Karpas-422 (cell line): ENCODE results near the gene MED17. TPM values are rescaled to one million over a fixed set of nuclear protein-coding genes. Genes with fewer than 3 reads are reported as not detected.

Source experiments
- DNase-seq: peaks from one replicate; pipeline ENCODE4 v3.0.0-alpha.2; 2015
- H2AFZ ChIP-seq: fragments of 200-600 bp; sonication (generic); 2 replicates; pipeline ENCODE4 v1.6.1; 2014; ENCODE audit warnings: antibody characterized with exemption, low read length, mixed read lengths
- H3K27ac ChIP-seq: fragments of 200-600 bp; sonication (generic); 2 replicates; pipeline ENCODE4 v1.5.1; 2014; ENCODE audit warnings: mild to moderate bottlenecking, low read length, moderate library complexity
- H3K27me3 ChIP-seq: fragments of 200-600 bp; sonication (generic); 2 replicates; pipeline ENCODE4 v1.6.1; 2014; ENCODE audit warnings: low read length, mixed read lengths
- H3K36me3 ChIP-seq: fragments of 200-600 bp; sonication (generic); 2 replicates; pipeline ENCODE4 v1.6.1; 2014; ENCODE audit warnings: low read length, mixed read lengths; ENCODE audit not compliant: insufficient read depth
- H3K4me1 ChIP-seq: fragments of 200-600 bp; sonication (generic); 2 replicates; pipeline ENCODE4 v1.6.1; 2014; ENCODE audit warnings: mild to moderate bottlenecking, low read length, mixed read lengths
- H3K4me2 ChIP-seq: fragments of 200-600 bp; sonication (generic); 2 replicates; pipeline ENCODE4 v1.6.1; 2014; ENCODE audit warnings: low read length, low read depth, mild to moderate bottlenecking; ENCODE audit not compliant: poor library complexity, severe bottlenecking
- H3K4me3 ChIP-seq: fragments of 200-600 bp; sonication (generic); 2 replicates; pipeline ENCODE4 v1.5.1; 2014; ENCODE audit warnings: mild to moderate bottlenecking, antibody characterized with exemption, low read length, mixed read lengths
- H3K79me2 ChIP-seq: fragments of 200-600 bp; sonication (generic); 2 replicates; pipeline ENCODE4 v1.6.1; 2014; ENCODE audit warnings: mild to moderate bottlenecking, low read length, mixed read lengths
- H3K9ac ChIP-seq: fragments of 200-600 bp; sonication (generic); 2 replicates; pipeline ENCODE4 v1.6.0; 2014; ENCODE audit warnings: low read length
- H3K9me2 ChIP-seq: fragments of 200-600 bp; sonication (generic), shearing (Covaris generic); replicated peaks from 2 replicates; pipeline ENCODE4 v1.6.0; 2014; ENCODE audit warnings: mild to moderate bottlenecking, low read length, moderate library complexity; ENCODE audit not compliant: insufficient read depth
- H3K9me3 ChIP-seq: fragments of 300-700, 200-600 bp; sonication (generic); 2 replicates; pipeline ENCODE4 v1.6.1; 2014; ENCODE audit warnings: low read length, mixed read lengths
- H4K20me1 ChIP-seq: fragments of 200-600 bp; sonication (generic); 2 replicates; pipeline ENCODE4 v1.6.1; 2014; ENCODE audit warnings: mild to moderate bottlenecking, antibody characterized with exemption, low read length, low read depth; ENCODE audit not compliant: insufficient read depth
- total RNA-seq: library from RNA; depleted of rRNA; stranded (reverse); fragments of >200 nt; shearing (Covaris generic); gene quantifications from 2 replicates; pipeline ENCODE4 v1.2.3, GENCODE V29; 2014; ENCODE audit warnings: low replicate concordance; rRNA removed

Gene MED17, protein sequence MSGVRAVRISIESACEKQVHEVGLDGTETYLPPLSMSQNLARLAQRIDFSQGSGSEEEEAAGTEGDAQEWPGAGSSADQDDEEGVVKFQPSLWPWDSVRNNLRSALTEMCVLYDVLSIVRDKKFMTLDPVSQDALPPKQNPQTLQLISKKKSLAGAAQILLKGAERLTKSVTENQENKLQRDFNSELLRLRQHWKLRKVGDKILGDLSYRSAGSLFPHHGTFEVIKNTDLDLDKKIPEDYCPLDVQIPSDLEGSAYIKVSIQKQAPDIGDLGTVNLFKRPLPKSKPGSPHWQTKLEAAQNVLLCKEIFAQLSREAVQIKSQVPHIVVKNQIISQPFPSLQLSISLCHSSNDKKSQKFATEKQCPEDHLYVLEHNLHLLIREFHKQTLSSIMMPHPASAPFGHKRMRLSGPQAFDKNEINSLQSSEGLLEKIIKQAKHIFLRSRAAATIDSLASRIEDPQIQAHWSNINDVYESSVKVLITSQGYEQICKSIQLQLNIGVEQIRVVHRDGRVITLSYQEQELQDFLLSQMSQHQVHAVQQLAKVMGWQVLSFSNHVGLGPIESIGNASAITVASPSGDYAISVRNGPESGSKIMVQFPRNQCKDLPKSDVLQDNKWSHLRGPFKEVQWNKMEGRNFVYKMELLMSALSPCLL
- 62.0 and 77.4 TPM in 2 replicates for total RNA-seq

DNA sequence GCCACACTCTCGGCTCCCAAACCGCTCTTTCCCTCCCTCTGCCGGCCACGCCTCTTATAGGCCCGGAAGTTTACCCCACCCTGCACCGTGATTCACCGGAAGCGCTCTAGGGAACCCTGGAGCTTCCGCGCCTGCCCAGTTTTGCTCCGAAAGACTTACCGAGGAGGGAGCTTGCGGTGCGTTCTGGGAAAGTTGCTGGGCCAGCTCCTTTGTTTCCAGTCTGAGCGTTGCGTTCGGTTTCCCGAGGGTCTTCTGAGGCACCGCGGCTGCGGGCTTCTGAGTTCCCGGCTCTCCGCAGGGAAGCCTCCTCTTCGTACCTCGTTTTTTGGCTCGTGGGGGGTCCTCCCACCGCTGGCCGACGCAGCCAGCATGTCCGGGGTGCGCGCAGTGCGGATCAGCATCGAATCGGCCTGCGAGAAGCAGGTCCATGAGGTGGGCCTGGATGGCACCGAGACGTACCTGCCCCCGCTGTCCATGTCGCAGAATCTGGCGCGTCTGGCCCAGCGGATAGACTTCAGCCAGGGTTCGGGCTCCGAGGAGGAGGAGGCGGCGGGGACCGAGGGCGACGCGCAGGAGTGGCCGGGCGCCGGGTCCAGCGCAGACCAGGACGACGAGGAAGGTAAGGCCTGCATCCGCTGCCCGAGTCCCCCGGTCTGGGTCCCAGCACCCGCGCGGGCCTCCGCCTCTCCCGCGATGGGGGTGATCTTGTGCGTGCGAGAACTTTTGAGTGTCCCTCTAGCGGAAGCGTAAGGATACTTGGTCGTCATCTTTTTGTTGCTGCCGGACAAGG is at the start of gene MED17:
Gene MED17 (plus strand): TSS at position 138 of the 790 bp plus-strand sequence. CDS start 232 bp downstream, at position 370.
- H3K27ac ChIP-seq: peak within 1 kb of the TSS; percentile 70
- peaks cover 37% of the 10 kb centered on the region for H4K20me1 ChIP-seq
- peak within 1 kb of the TSS; percentile 89 for H3K9ac ChIP-seq
- H3K27me3 ChIP-seq: no peaks in the 10 kb centered on the region
- peak within 1 kb of the TSS; percentile 79 for H3K4me3 ChIP-seq
- peaks cover 44% of the 10 kb centered on the region for H3K36me3 ChIP-seq
- H3K9me2 ChIP-seq: no peaks in the 10 kb centered on the region
- no peaks in the 10 kb centered on the region for H3K9me3 ChIP-seq
- DNase-seq: peak; percentile 100
- peaks cover 32% of the 10 kb centered on the region for H3K4me1 ChIP-seq
- peaks cover 79% of the 10 kb centered on the region for H3K79me2 ChIP-seq
- peak within 1 kb of the TSS; percentile 80 for H3K4me2 ChIP-seq
- H2AFZ ChIP-seq: peak within 1 kb of the TSS; percentile 46

DNA sequence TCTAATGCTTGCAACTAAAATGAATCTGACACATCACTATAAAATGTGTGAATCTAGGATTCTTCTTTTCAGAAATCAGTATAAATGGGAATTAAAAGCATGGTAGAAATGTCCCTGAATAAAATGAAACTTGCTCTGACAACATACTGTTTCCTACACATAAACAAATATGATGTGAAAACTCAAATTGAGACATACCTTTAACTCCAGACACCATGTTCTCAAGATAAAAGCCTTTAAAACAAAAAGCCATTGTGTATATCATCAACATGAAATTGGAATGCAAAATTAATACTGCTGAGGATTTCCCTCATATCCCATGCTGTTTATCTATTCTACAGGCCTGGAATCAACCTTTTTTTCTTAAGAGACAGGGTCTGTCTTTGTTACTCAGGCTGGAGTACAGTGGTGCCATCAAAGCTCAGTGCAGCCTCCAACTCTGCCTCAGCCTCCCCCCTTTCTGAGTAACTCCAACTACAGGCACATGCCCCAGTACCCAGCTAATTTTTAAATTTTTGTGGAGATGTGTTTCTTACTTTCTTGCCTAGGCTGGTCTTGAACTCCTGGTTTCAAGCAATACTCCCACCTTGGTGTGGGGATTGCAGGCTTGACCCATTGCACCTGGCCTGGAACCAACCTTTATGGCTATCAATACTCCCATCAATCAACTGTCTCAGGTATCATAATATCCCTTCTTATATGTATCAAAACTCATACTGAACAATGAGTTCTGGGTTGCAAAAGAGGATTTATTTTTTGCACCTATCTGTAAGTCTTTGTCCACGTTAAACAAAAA is 49.5 kb upstream of the MED17 start:
- H3K79me2 ChIP-seq: peaks cover 66% of the 10 kb centered on the region
- H3K36me3 ChIP-seq: peaks cover 100% of the 10 kb centered on the region
- no peaks in the 10 kb centered on the region for H3K9me2 ChIP-seq
- no peaks in the 10 kb centered on the region for H3K27me3 ChIP-seq
- H3K27ac ChIP-seq: peak overlapping the region; percentile 85
- no peaks in the 10 kb centered on the region for H3K9me3 ChIP-seq
- H2AFZ ChIP-seq: no peak overlapping the region
- H3K4me3 ChIP-seq: no peak overlapping the region
- H3K9ac ChIP-seq: no peak overlapping the region
- DNase-seq: peak; percentile 61
- H3K4me1 ChIP-seq: peaks cover 60% of the 10 kb centered on the region
- H3K4me2 ChIP-seq: peak overlapping the region; percentile 92
- peaks cover 87% of the 10 kb centered on the region for H4K20me1 ChIP-seq

DNA sequence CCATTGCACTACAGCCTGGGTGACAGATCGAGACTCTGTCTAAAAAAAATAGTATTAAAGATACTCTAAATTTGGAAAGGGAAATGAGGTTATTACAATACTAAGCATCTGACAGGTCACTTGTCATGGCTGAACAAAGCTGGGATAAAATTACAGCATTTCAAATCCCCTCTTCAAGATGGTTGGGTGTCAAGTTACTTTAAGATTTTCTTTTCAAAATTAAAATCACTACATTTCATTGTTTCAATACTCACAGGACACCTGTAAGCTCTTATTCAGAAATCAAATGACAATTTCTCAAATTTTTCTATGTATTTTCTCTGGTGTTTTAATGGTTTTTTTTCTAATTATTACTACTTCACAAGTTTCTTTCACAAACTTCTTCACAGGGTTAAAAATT is 48.5 kb upstream of the MED17 start:
- Histone ChIP-seq H4K20me1 (peaks cover 90% of the 10 kb centered on the region), H3K27ac (peak overlapping the region; percentile 85), H3K4me1 (peaks cover 64% of the 10 kb centered on the region), H3K36me3 (peaks cover 100% of the 10 kb centered on the region), H3K4me3 (no peak overlapping the region), H3K79me2 (peaks cover 76% of the 10 kb centered on the region), H3K9me3 (no peaks in the 10 kb centered on the region), H3K4me2 (peak overlapping the region; percentile 92), H3K27me3 (no peaks in the 10 kb centered on the region), H2AFZ (no peak overlapping the region), H3K9ac (no peak overlapping the region; the same call in 1 of the 2 replicates), H3K9me2 (no peaks in the 10 kb centered on the region)
- peak; percentile 76 for DNase-seq

DNA sequence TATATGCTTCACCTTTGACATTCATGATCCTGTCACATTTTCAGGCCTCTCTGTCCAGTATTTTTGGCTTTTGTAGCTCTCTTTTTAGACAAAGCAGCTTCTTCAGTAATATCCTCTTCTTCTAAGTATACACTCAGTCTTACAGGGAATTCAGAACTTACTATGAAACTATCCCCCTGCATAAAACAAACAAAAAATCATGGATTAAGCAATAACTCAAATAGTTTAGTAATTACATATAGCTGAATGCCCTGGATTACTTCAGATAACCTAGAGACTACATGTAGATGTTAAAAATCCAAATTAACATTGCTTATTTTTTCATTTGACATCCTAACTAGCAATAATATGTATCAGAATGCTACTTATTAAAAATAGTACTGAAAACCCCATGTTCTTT is 48.0 kb upstream of the MED17 start:
- Histone ChIP-seq H3K9ac (peak overlapping the region; percentile 0; the same call in 1 of the 2 replicates), H3K4me1 (peaks cover 64% of the 10 kb centered on the region), H4K20me1 (peaks cover 88% of the 10 kb centered on the region), H3K27me3 (no peaks in the 10 kb centered on the region), H3K9me2 (no peaks in the 10 kb centered on the region), H3K9me3 (no peaks in the 10 kb centered on the region), H3K36me3 (peaks cover 97% of the 10 kb centered on the region), H2AFZ (no peak overlapping the region), H3K79me2 (peaks cover 81% of the 10 kb centered on the region), H3K27ac (peak overlapping the region; percentile 85), H3K4me2 (peak overlapping the region; percentile 92), H3K4me3 (peak overlapping the region; percentile 79; the same call in 1 of the 2 replicates)
- no peak for DNase-seq

DNA sequence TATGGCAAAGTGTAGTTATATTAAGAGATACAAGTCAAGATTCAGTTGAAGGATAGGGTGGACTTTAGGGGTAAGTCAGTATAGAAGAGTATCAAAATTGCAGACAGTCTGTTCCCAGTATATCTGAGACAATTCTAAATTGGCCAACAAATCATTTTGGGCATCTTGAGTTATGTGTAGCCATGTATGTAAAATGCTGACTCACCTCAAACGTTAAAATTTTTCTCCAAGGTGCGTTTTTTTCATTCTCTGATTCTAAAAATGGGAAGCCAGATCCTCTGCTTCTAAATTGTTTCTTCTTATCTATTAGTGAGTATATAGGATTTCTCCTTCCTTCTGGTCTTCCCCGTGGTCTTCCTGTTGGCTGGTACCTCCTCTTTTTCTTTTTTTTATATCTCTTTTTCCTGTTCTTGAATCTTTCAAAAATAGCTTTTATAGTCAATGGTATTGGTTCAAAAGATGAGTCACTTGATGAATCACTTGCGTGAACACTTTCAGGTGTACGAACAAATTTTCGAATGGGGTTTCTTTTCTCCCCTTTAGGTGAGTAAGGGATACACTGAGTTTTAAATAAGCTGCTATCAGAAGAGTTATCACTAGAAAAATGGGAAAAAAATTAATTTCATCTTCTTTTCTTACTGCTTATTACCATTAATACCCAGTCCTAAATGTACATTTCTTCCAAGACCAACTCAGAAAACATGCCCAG is 46.0 kb upstream of the MED17 start:
- no peaks in the 10 kb centered on the region for H3K27me3 ChIP-seq
- peaks cover 99% of the 10 kb centered on the region for H3K79me2 ChIP-seq
- peaks cover 76% of the 10 kb centered on the region for H4K20me1 ChIP-seq
- peak overlapping the region; percentile 85 for H3K27ac ChIP-seq
- no peak overlapping the region for H2AFZ ChIP-seq
- peak; percentile 62 for DNase-seq
- peak overlapping the region; percentile 92 for H3K4me2 ChIP-seq
- no peaks in the 10 kb centered on the region for H3K9me2 ChIP-seq
- no peaks in the 10 kb centered on the region for H3K9me3 ChIP-seq
- H3K4me1 ChIP-seq: peaks cover 71% of the 10 kb centered on the region
- peak overlapping the region; percentile 85 for H3K9ac ChIP-seq
- H3K4me3 ChIP-seq: peak overlapping the region; percentile 79
- H3K36me3 ChIP-seq: peaks cover 78% of the 10 kb centered on the region

DNA sequence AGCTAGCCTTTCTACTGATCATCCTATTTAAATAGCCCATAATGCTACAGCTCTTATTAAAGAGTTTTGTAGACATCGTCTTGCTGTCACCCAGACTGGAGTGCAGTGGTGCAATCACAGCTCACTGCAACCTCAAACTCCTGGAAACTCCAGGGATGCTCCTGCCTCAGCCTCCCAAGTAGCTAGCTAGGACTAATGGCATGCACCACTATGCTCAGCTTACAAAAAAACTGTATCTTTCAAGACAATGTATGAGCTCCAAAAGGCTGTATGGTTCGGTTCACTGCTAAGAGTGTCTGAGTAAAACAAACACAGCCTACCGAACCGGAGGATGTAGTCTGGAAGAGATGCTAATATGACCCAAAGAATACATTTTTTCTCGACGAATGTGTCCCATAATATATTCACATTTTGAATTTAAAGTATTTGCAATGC is 45.4 kb upstream of the MED17 start:
- H3K9me2 ChIP-seq: no peaks in the 10 kb centered on the region
- no peaks in the 10 kb centered on the region for H3K9me3 ChIP-seq
- H3K4me3 ChIP-seq: peak overlapping the region; percentile 79
- peak; percentile 59 for DNase-seq
- peak overlapping the region; percentile 92 for H3K4me2 ChIP-seq
- H2AFZ ChIP-seq: no peak overlapping the region
- H4K20me1 ChIP-seq: peaks cover 70% of the 10 kb centered on the region
- H3K27ac ChIP-seq: peak overlapping the region; percentile 85
- peak overlapping the region; percentile 85 for H3K9ac ChIP-seq
- H3K27me3 ChIP-seq: no peaks in the 10 kb centered on the region
- peaks cover 99% of the 10 kb centered on the region for H3K79me2 ChIP-seq
- H3K36me3 ChIP-seq: peaks cover 73% of the 10 kb centered on the region
- peaks cover 71% of the 10 kb centered on the region for H3K4me1 ChIP-seq
